Calu3 (cell line): ENCODE data around the gene HTR5A. TPM values are rescaled to one million over a fixed set of nuclear protein-coding genes. Genes with fewer than 3 reads are reported as not detected.

Source experiments
- BruUV-seq: library from RNA; stranded (reverse); fragments of 400-500 nt; replicated peaks from 2 replicates; lab custom pipeline; 2021; lab: Mats Ljungman, UMichigan
- CTCF ChIA-PET: fragments of 300-600 bp; sonication (Branson Sonifier 250); formaldehyde crosslinking; loops from one replicate; lab custom pipeline; 2022; ENCODE audit warnings: antibody characterized with exemption; lab: Charles Lee
- DNase-seq: peaks from one replicate; pipeline ENCODE4 v3.0.0; 2022
- H3K27ac Mint-ChIP-seq: one replicate; pipeline ENCODE4 v1.8.0; 2022; ENCODE audit warnings: mixed read lengths; ENCODE audit not compliant: unreplicated experiment
- H3K27me3 Mint-ChIP-seq: one replicate; pipeline ENCODE4 v1.8.0; 2022; ENCODE audit warnings: mixed read lengths; ENCODE audit not compliant: unreplicated experiment
- H3K36me3 Mint-ChIP-seq: one replicate; pipeline ENCODE4 v1.8.0; 2022; ENCODE audit warnings: mild to moderate bottlenecking, moderate library complexity, mixed read lengths; ENCODE audit not compliant: insufficient read depth, unreplicated experiment
- H3K4me1 Mint-ChIP-seq: one replicate; pipeline ENCODE4 v1.8.0; 2022; ENCODE audit warnings: mild to moderate bottlenecking, low read depth, mixed read lengths; ENCODE audit not compliant: unreplicated experiment
- H3K4me3 Mint-ChIP-seq: one replicate; pipeline ENCODE4 v1.8.0; 2022; ENCODE audit warnings: mild to moderate bottlenecking, low read depth, moderate library complexity, mixed read lengths; ENCODE audit not compliant: unreplicated experiment
- H3K9me3 Mint-ChIP-seq: one replicate; pipeline ENCODE4 v1.8.0; 2022; ENCODE audit warnings: low read depth, mixed read lengths; ENCODE audit not compliant: unreplicated experiment
- CTCF ChIP-seq: fragments of 200-600 bp; IDR thresholded peaks from one replicate; pipeline ENCODE4 v1.8.0; 2022; ENCODE audit warnings: antibody characterized with exemption; ENCODE audit not compliant: unreplicated experiment
- intact Hi-C: fragments of 100-400 bp; cut with micrococcal nuclease; formaldehyde crosslinking; loops from one replicate; pipeline ENCODE4 v1.10.0; 2022; ENCODE audit not compliant: unreplicated experiment
- total RNA-seq: library from RNA; stranded (reverse); gene quantifications from 2 replicates; pipeline ENCODE4 v1.2.3, GENCODE V29; 2022

HTR5A gene
- total RNA-seq, 1 experiment from 2014 or later = not detected

DNA sequence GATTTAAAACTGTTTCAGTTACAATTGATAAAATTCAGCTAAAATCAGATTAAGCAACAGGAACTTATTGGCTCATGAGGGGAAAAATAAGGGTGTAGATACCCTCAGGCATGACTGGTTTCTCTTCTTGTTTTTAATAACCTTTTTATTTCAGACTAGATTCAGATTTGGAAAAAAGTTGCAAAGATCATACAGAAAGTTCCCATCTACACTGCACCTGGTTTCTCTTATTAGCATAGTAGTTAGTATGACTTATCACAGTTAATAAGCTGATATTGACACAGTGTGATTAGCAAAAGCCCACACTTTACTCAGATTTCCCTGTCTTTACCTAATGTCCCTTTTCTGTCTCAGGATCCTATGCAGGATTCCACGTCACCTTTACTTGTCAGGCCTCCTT lies 53.3 kb downstream of the HTR5A start:
- no peak overlapping the region for H3K27ac Mint-ChIP-seq
- H3K36me3 Mint-ChIP-seq = no peaks in the 10 kb centered on the region
- BruUV-seq = no TSS peak
- CTCF ChIA-PET = no interaction called here
- no peak for DNase-seq
- no peaks in the 10 kb centered on the region for H3K4me1 Mint-ChIP-seq
- H3K9me3 Mint-ChIP-seq = peaks cover 11% of the 10 kb centered on the region
- H3K27me3 Mint-ChIP-seq = peaks cover 33% of the 10 kb centered on the region
- no peak overlapping the region for H3K4me3 Mint-ChIP-seq
- no peak for TF ChIP-seq CTCF
- intact Hi-C loops = no loop called here

GRCh38 chr7:155124706-155125105 lies 54.6 kb downstream of the HTR5A start:
- Mint-ChIP-seq H3K4me1 (no peaks in the 10 kb centered on the region), H3K27me3 (peaks cover 20% of the 10 kb centered on the region), H3K4me3 (no peak overlapping the region), H3K27ac (no peak overlapping the region), H3K36me3 (no peaks in the 10 kb centered on the region), H3K9me3 (peaks cover 9% of the 10 kb centered on the region)
- no peak for DNase-seq
- intact Hi-C loops = no loop called here
- TF ChIP-seq CTCF = no peak
- no TSS peak for BruUV-seq
- CTCF ChIA-PET = no interaction called here

GRCh38 chr7:155129186-155129585 lies 59.1 kb downstream of the HTR5A start:
- intact Hi-C loops = no loop called here
- TF ChIP-seq CTCF = no peak
- no peak overlapping the region for H3K27ac Mint-ChIP-seq
- H3K27me3 Mint-ChIP-seq = no peaks in the 10 kb centered on the region
- no peaks in the 10 kb centered on the region for H3K4me1 Mint-ChIP-seq
- BruUV-seq = no TSS peak
- no peaks in the 10 kb centered on the region for H3K36me3 Mint-ChIP-seq
- H3K4me3 Mint-ChIP-seq = no peak overlapping the region
- CTCF ChIA-PET = no interaction called here
- peaks cover 5% of the 10 kb centered on the region for H3K9me3 Mint-ChIP-seq
- DNase-seq = no peak

DNA sequence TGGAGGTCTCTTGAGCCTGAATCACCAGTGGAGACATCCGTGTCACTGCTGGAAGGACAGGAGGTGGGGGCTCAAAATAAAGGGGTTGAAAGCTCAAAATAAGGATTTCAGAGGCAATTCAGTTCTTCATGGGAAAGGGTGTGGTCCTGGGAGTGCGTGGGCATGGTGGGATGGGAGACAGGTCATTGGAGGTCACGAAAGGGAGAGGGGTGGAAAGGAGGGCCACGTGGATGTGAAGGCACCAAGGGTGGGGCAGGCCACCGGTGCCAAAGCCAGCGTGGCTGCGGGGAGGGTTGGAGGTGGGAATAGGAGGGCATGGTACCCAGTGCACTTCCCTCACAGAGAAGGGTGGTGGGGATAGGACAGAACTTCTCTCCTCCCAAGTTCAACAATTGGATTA lies 59.7 kb downstream of the HTR5A start:
- no peaks in the 10 kb centered on the region for H3K4me1 Mint-ChIP-seq
- H3K27ac Mint-ChIP-seq = no peak overlapping the region
- CTCF ChIA-PET = no interaction called here
- peaks cover 5% of the 10 kb centered on the region for H3K9me3 Mint-ChIP-seq
- intact Hi-C loops = no loop called here
- H3K36me3 Mint-ChIP-seq = no peaks in the 10 kb centered on the region
- no peak for DNase-seq
- no peaks in the 10 kb centered on the region for H3K27me3 Mint-ChIP-seq
- TF ChIP-seq CTCF = no peak
- BruUV-seq = no TSS peak
- H3K4me3 Mint-ChIP-seq = no peak overlapping the region
